Measurements from ENCODE around the gene NEUROD2. TPM values are rescaled to one million over a fixed set of nuclear protein-coding genes. Genes with fewer than 3 reads are reported as not detected.

The NEUROD2 gene
- total RNA-seq, 1 donor from 2014 or later = not detected

- no peaks in the 10 kb centered on the region for H3K36me3 ChIP-seq (ENCODE audit: insufficient read depth, low read length)
- no peaks in the 10 kb centered on the region for H3K9me3 ChIP-seq (ENCODE audit: insufficient read depth, low read depth, low read length)
- H3K9me3 Mint-ChIP-seq (ENCODE audit: unreplicated experiment) = no peaks in the 10 kb centered on the region
- DNase-seq (ENCODE audit: low read depth) = no peak
- TF ChIP-seq CTCF (IDR thresholded peaks at IDR 0.05; ENCODE audit: insufficient read depth, low read depth, low read length) (no peak), EZH2 (IDR thresholded peaks at IDR 0.05; ENCODE audit: insufficient read depth, low read length) (no peak)
- peaks cover 24% of the 10 kb centered on the region for H3K4me1 ChIP-seq (ENCODE audit: insufficient read depth, low read length)
- no peak overlapping the region for H3K27ac ChIP-seq (ENCODE audit: low read depth, low read length)
- H2AFZ ChIP-seq (ENCODE audit: low read depth, low read length) = no peak overlapping the region
- H3K4me3 Mint-ChIP-seq (ENCODE audit: unreplicated experiment) = no peak overlapping the region
- H4K20me1 ChIP-seq (ENCODE audit: insufficient read depth, low read length) = peaks cover 86% of the 10 kb centered on the region
- H3K79me2 ChIP-seq (ENCODE audit: insufficient read depth, low read length) = peaks cover 86% of the 10 kb centered on the region
- no peaks in the 10 kb centered on the region for H3K27me3 ChIP-seq (ENCODE audit: insufficient read depth, low read length)
- H3K36me3 Mint-ChIP-seq (ENCODE audit: low read depth, unreplicated experiment) = peaks cover 3% of the 10 kb centered on the region
- peaks cover 50% of the 10 kb centered on the region for H3K4me1 Mint-ChIP-seq (ENCODE audit: low read depth, unreplicated experiment)
- H3K27me3 Mint-ChIP-seq (ENCODE audit: low read depth, unreplicated experiment) = no peaks in the 10 kb centered on the region
- no peak overlapping the region for H3K9ac ChIP-seq (ENCODE audit: low read length)
- no peak overlapping the region for H3K27ac Mint-ChIP-seq (ENCODE audit: unreplicated experiment)
- H3K4me2 ChIP-seq (ENCODE audit: low read length) = peak overlapping the region; percentile 31
- H3K4me3 ChIP-seq (ENCODE audit: insufficient read depth, low read depth, low read length) = no peak overlapping the region
- FAIRE-seq = no peak
Observed at GRCh38 chr17:39642291-39643074, 34.8 kb upstream of the NEUROD2 start.

- FAIRE-seq (no peak), DNase-seq (ENCODE audit: low read depth) (no peak)
- Mint-ChIP-seq H3K27ac (ENCODE audit: unreplicated experiment) (no peak overlapping the region), H3K36me3 (ENCODE audit: low read depth, unreplicated experiment) (peaks cover 3% of the 10 kb centered on the region), H3K4me1 (ENCODE audit: low read depth, unreplicated experiment) (peaks cover 50% of the 10 kb centered on the region), H3K27me3 (ENCODE audit: low read depth, unreplicated experiment) (no peaks in the 10 kb centered on the region), H3K4me3 (ENCODE audit: unreplicated experiment) (no peak overlapping the region), H3K9me3 (ENCODE audit: unreplicated experiment) (no peaks in the 10 kb centered on the region)
- Histone ChIP-seq H3K27ac (ENCODE audit: low read depth, low read length) (no peak overlapping the region), H3K36me3 (ENCODE audit: insufficient read depth, low read length) (no peaks in the 10 kb centered on the region), H3K4me2 (ENCODE audit: low read length) (no peak overlapping the region), H3K27me3 (ENCODE audit: insufficient read depth, low read length) (no peaks in the 10 kb centered on the region), H3K4me1 (ENCODE audit: insufficient read depth, low read length) (peaks cover 25% of the 10 kb centered on the region), H3K79me2 (ENCODE audit: insufficient read depth, low read length) (peaks cover 86% of the 10 kb centered on the region), H4K20me1 (ENCODE audit: insufficient read depth, low read length) (peaks cover 82% of the 10 kb centered on the region), H3K4me3 (ENCODE audit: insufficient read depth, low read depth, low read length) (no peak overlapping the region), H3K9me3 (ENCODE audit: insufficient read depth, low read depth, low read length) (no peaks in the 10 kb centered on the region), H3K9ac (ENCODE audit: low read length) (no peak overlapping the region), H2AFZ (ENCODE audit: low read depth, low read length) (no peak overlapping the region)
- TF ChIP-seq CTCF (IDR thresholded peaks at IDR 0.05; ENCODE audit: insufficient read depth, low read depth, low read length) (no peak), EZH2 (IDR thresholded peaks at IDR 0.05; ENCODE audit: insufficient read depth, low read length) (no peak)
Observed at GRCh38 chr17:39641883-39642282, 34.2 kb upstream of the NEUROD2 start.

- Histone ChIP-seq H3K4me3 (ENCODE audit: insufficient read depth, low read depth, low read length) (no peak overlapping the region), H3K9ac (ENCODE audit: low read length) (no peak overlapping the region), H3K36me3 (ENCODE audit: insufficient read depth, low read length) (no peaks in the 10 kb centered on the region), H3K79me2 (ENCODE audit: insufficient read depth, low read length) (peaks cover 81% of the 10 kb centered on the region), H2AFZ (ENCODE audit: low read depth, low read length) (no peak overlapping the region), H3K4me2 (ENCODE audit: low read length) (no peak overlapping the region), H4K20me1 (ENCODE audit: insufficient read depth, low read length) (peaks cover 76% of the 10 kb centered on the region), H3K4me1 (ENCODE audit: insufficient read depth, low read length) (peaks cover 28% of the 10 kb centered on the region), H3K27ac (ENCODE audit: low read depth, low read length) (no peak overlapping the region), H3K27me3 (ENCODE audit: insufficient read depth, low read length) (no peaks in the 10 kb centered on the region), H3K9me3 (ENCODE audit: insufficient read depth, low read depth, low read length) (no peaks in the 10 kb centered on the region)
- H3K4me1 Mint-ChIP-seq (ENCODE audit: low read depth, unreplicated experiment) = peaks cover 50% of the 10 kb centered on the region
- no peaks in the 10 kb centered on the region for H3K27me3 Mint-ChIP-seq (ENCODE audit: low read depth, unreplicated experiment)
- DNase-seq (ENCODE audit: low read depth) = no peak
- TF ChIP-seq EZH2 (IDR thresholded peaks at IDR 0.05; ENCODE audit: insufficient read depth, low read length) = no peak
- H3K9me3 Mint-ChIP-seq (ENCODE audit: unreplicated experiment) = no peaks in the 10 kb centered on the region
- FAIRE-seq = no peak
- no peak overlapping the region for H3K4me3 Mint-ChIP-seq (ENCODE audit: unreplicated experiment)
- H3K27ac Mint-ChIP-seq (ENCODE audit: unreplicated experiment) = no peak overlapping the region
- peaks cover 3% of the 10 kb centered on the region for H3K36me3 Mint-ChIP-seq (ENCODE audit: low read depth, unreplicated experiment)
Observed at GRCh38 chr17:39641097-39641496, 33.4 kb upstream of the NEUROD2 start.

Data from astrocyte (in vitro differentiated cells and primary cell).